ENCODE results near the gene SLCO3A1. TPM values are rescaled to one million over a fixed set of nuclear protein-coding genes. Genes with fewer than 3 reads are reported as not detected.
A peak's percentile ranks its signal among the peaks of the same experiment; 100 is the strongest.

The SLCO3A1 gene
- total RNA-seq, 2 donors from 2014 or later = 21.4 to 27.3 TPM

GRCh38 chr15:92006186-92007028 is 152.9 kb downstream of the SLCO3A1 start:
- H3K4me1 ChIP-seq = peaks cover 0 to 21% of the 10 kb centered on the region in 2 donors
- H3K4me3 ChIP-seq = no peak overlapping the region
- no peak overlapping the region for H3K27ac ChIP-seq
- no peaks in the 10 kb centered on the region for H3K9me3 ChIP-seq
- TF ChIP-seq CTCF (IDR thresholded peaks at IDR 0.05) = no peak
- no peaks in the 10 kb centered on the region for H3K27me3 ChIP-seq
- H3K36me3 ChIP-seq = no peaks in the 10 kb centered on the region
- DNase-seq (ENCODE audit: low spot score) = no peak

- no peak for DNase-seq (ENCODE audit: low spot score)
- peak overlapping the region in 1 of 2 donors; percentile 23 for H3K27ac ChIP-seq
Measured at GRCh38 chr15:92009162-92009561, 155.7 kb downstream of the SLCO3A1 start.

GRCh38 chr15:92011611-92012367 is 158.3 kb downstream of the SLCO3A1 start:
- no peak for DNase-seq (ENCODE audit: low spot score)
- Histone ChIP-seq H3K36me3 (no peaks in the 10 kb centered on the region), H3K4me1 (peaks cover 0 to 58% of the 10 kb centered on the region in 2 donors), H3K4me3 (peak overlapping the region in 1 of 2 donors; percentile 0), H3K27me3 (no peaks in the 10 kb centered on the region), H3K9me3 (no peaks in the 10 kb centered on the region), H3K27ac (peak overlapping the region; percentile 17 to 46)
- TF ChIP-seq CTCF (IDR thresholded peaks at IDR 0.05) = no peak

More at GRCh38 chr15:92009162-92009561, 155.7 kb downstream of the SLCO3A1 start:
- H3K27me3 ChIP-seq = no peaks in the 10 kb centered on the region
- no peaks in the 10 kb centered on the region for H3K36me3 ChIP-seq
- TF ChIP-seq CTCF (IDR thresholded peaks at IDR 0.05) = no peak
- no peak overlapping the region for H3K4me3 ChIP-seq
- no peaks in the 10 kb centered on the region for H3K9me3 ChIP-seq
- H3K4me1 ChIP-seq = peaks cover 0 to 41% of the 10 kb centered on the region in 2 donors

- TF ChIP-seq CTCF (IDR thresholded peaks at IDR 0.05) = no peak
- peak overlapping the region in 1 of 2 donors; percentile 0 for H3K4me3 ChIP-seq
- H3K9me3 ChIP-seq = no peaks in the 10 kb centered on the region
- H3K27ac ChIP-seq = peak overlapping the region; percentile 17 to 46
- H3K36me3 ChIP-seq = no peaks in the 10 kb centered on the region
- no peak for DNase-seq (ENCODE audit: low spot score)
- peaks cover 0 to 58% of the 10 kb centered on the region in 2 donors for H3K4me1 ChIP-seq
- H3K27me3 ChIP-seq = no peaks in the 10 kb centered on the region
Measured at GRCh38 chr15:92012368-92012629, 158.8 kb downstream of the SLCO3A1 start.

- Histone ChIP-seq H3K4me3 (no peak overlapping the region), H3K27me3 (no peaks in the 10 kb centered on the region), H3K27ac (peak overlapping the region in 1 of 2 donors; percentile 17), H3K4me1 (peaks cover 0 to 59% of the 10 kb centered on the region in 2 donors), H3K9me3 (no peaks in the 10 kb centered on the region), H3K36me3 (no peaks in the 10 kb centered on the region)
- no peak for TF ChIP-seq CTCF (IDR thresholded peaks at IDR 0.05)
- DNase-seq (ENCODE audit: low spot score) = no peak
Measured at GRCh38 chr15:92012881-92013280, 159.4 kb downstream of the SLCO3A1 start.
